CD14-positive monocyte (primary cell): ENCODE results near the gene PKP2. TPM values are rescaled to one million over a fixed set of nuclear protein-coding genes. Genes with fewer than 3 reads are reported as not detected.

Source experiments
- DNase-seq, 3 donors: peaks; one replicate each; pipeline ENCODE4 v3.0.0-alpha.2; 2011 to 2022
- H2AFZ ChIP-seq: 2 replicates; pipeline ENCODE4 v1.6.0; 2012; ENCODE audit warnings: mild to moderate bottlenecking, low read depth, low read length, inconsistent platforms; ENCODE audit not compliant: insufficient read depth, poor library complexity, severe bottlenecking
- H3K27ac ChIP-seq, 2 donors: 1 replicate in 1 of 2; 2 replicates in 1 of 2; pipeline ENCODE4 v1.5.1; 2012 to 2013; ENCODE audit warnings: low read length in 2 of 2, control low read depth in 1 of 2, inconsistent platforms in 1 of 2, low read depth in 1 of 2, mild to moderate bottlenecking in 1 of 2
- H3K27me3 ChIP-seq, 2 donors: one replicate each; pipeline versions ENCODE4 v1.6.0 to v1.6.1; 2011 to 2013; ENCODE audit warnings: low read length in 2 of 2; ENCODE audit not compliant: control insufficient read depth in 2 of 2, insufficient read depth in 2 of 2
- H3K36me3 ChIP-seq, 2 donors: replicated peaks in 1 of 2; 1 replicate in 1 of 2; 2 replicates in 1 of 2; pipeline versions ENCODE4 v1.5.1 to v1.6.1; 2012 to 2013; ENCODE audit warnings: low read length in 2 of 2, control low read depth in 1 of 2, inconsistent platforms in 1 of 2, mild to moderate bottlenecking in 1 of 2; ENCODE audit not compliant: insufficient read depth in 2 of 2, control insufficient read depth in 1 of 2
- H3K4me1 ChIP-seq, 2 donors: 1 replicate in 1 of 2; 2 replicates in 1 of 2; pipeline versions ENCODE4 v1.5.1 to v1.6.1; 2012 to 2013; ENCODE audit warnings: low read length in 2 of 2, control low read depth in 1 of 2, inconsistent platforms in 1 of 2, mild to moderate bottlenecking in 1 of 2, moderate library complexity in 1 of 2; ENCODE audit not compliant: insufficient read depth in 2 of 2, control insufficient read depth in 1 of 2
- H3K4me2 ChIP-seq: replicated peaks from 2 replicates; pipeline ENCODE3; 2012; ENCODE audit warnings: low read length, moderate library complexity, mild to moderate bottlenecking; ENCODE audit not compliant: poor library complexity, severe bottlenecking; ENCODE audit errors: extremely low read depth
- H3K4me3 ChIP-seq, 3 experiments: fragments of 200-600 bp in 1 of 3; sonication (generic) in 1 of 3; replicated peaks in 1 of 3; 1 replicate in 2 of 3; 2 replicates in 1 of 3; pipeline ENCODE4 v1.5.1; 2011 to 2013; ENCODE audit warnings: low read length in 3 of 3, mild to moderate bottlenecking in 3 of 3, control low read depth in 2 of 3, low read depth in 2 of 3, inconsistent platforms in 1 of 3, moderate library complexity in 1 of 3
- H3K79me2 ChIP-seq: 2 replicates; pipeline ENCODE4 v1.6.0; 2012; ENCODE audit warnings: mild to moderate bottlenecking, control low read depth, inconsistent platforms, low read length, moderate library complexity; ENCODE audit not compliant: insufficient read depth
- H3K9ac ChIP-seq: 2 replicates; pipeline ENCODE4 v1.6.0; 2017; ENCODE audit warnings: low read length, mild to moderate bottlenecking; ENCODE audit not compliant: insufficient read depth, poor library complexity, severe bottlenecking
- H3K9me3 ChIP-seq, 2 donors: replicated peaks in 1 of 2; 1 replicate in 1 of 2; 2 replicates in 1 of 2; pipeline versions ENCODE4 v1.5.1 to v1.6.1; 2012 to 2013; ENCODE audit warnings: low read length in 2 of 2, control low read depth in 1 of 2; ENCODE audit not compliant: control insufficient read depth in 1 of 2, insufficient read depth in 1 of 2
- H4K20me1 ChIP-seq: 2 replicates; pipeline ENCODE4 v1.6.0; 2012; ENCODE audit warnings: mild to moderate bottlenecking, low read length, control low read depth, moderate library complexity; ENCODE audit not compliant: insufficient read depth
- H3K27ac Mint-ChIP-seq, 7 donors: one replicate each; pipeline ENCODE4 v1.8.0; 2020; ENCODE audit warnings: mild to moderate bottlenecking in 7 of 7, mixed read lengths in 7 of 7, moderate library complexity in 6 of 7, inconsistent platforms in 2 of 7
- H3K27me3 Mint-ChIP-seq, 3 donors: one replicate each; pipeline ENCODE4 v1.8.0; 2021 to 2022; ENCODE audit warnings: low read depth in 3 of 3, mild to moderate bottlenecking in 3 of 3, mixed read lengths in 3 of 3, moderate library complexity in 3 of 3, inconsistent platforms in 1 of 3
- H3K36me3 Mint-ChIP-seq, 2 donors: one replicate each; pipeline ENCODE4 v1.8.0; 2020; ENCODE audit warnings: mixed read lengths in 2 of 2, inconsistent platforms in 1 of 2, mild to moderate bottlenecking in 1 of 2
- H3K4me1 Mint-ChIP-seq: one replicate; pipeline ENCODE4 v1.8.0; 2020; ENCODE audit warnings: mild to moderate bottlenecking, mixed read lengths
- H3K4me3 Mint-ChIP-seq, 2 donors: one replicate each; pipeline ENCODE4 v1.8.0; 2020; ENCODE audit warnings: mild to moderate bottlenecking in 2 of 2, mixed read lengths in 2 of 2, moderate library complexity in 1 of 2
- H3K9me3 Mint-ChIP-seq, 7 donors: one replicate each; pipeline ENCODE4 v1.8.0; 2020 to 2022; ENCODE audit warnings: mixed read lengths in 7 of 7, mild to moderate bottlenecking in 6 of 7, moderate library complexity in 6 of 7, inconsistent platforms in 2 of 7
- WGBS: methylation state at CpG from one replicate; pipeline ENCODE4 v1.1.5; 2013; ENCODE audit warnings: missing lambda C conversion rate; ENCODE audit not compliant: insufficient coverage; 5-methylcytosine and 5-hydroxymethylcytosine counted together
- intact Hi-C, 2 donors: fragments of 100-400 bp; cut with micrococcal nuclease; formaldehyde crosslinking; loops; one replicate each; pipeline versions ENCODE4 v1.15.0 to v1.15.1; 2023
- polyA plus RNA-seq, 3 donors: library from polyadenylated mRNA; depleted of rRNA in 1 of 3; unstranded in 2 of 3; stranded (reverse) in 1 of 3; fragments of 300-500 nt in 2 of 3; fragments of >200 nt in 1 of 3; fragmentation: Illumina TruSeq in 2 of 3; gene quantifications; 1 replicate in 2 of 3; 2 replicates in 1 of 3; pipeline ENCODE4 v1.2.3, GENCODE V29; 2012 to 2021
- TF ChIP-seq, protein P1 (sequence below): fragments of 200-600 bp; IDR thresholded peaks from one replicate; pipeline ENCODE4 v1.8.0; 2022; ENCODE audit warnings: antibody characterized with exemption, mild to moderate bottlenecking

The PKP2 gene
- polyA plus RNA-seq, 3 donors, result 0.95 to 3.1 (median 2.9) TPM

DNA sequence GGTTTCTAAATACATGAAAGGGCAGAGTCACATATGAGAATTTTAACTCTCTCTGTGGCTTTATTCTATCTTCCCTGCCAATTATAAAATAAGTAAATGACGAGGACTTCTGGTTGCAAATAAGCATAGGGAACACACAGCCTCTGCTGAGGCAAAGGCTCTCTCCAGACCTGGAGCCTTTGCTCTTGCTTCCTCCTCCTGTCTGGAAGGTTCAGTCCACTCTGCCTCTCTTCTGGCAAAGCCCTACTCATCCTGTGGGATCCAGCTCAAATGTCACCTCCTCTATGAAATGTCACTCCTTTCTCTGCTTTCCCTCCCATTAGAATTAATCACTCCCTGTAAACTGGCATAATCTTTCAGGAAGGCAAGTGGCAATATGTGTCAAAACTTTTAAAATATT lies 41.9 kb downstream of the PKP2 start:
- 100% methylated on average over 1 of the region's 1 CpG for WGBS
- no peaks in the 10 kb centered on the region for H3K27me3 ChIP-seq
- H3K79me2 ChIP-seq, result no peaks in the 10 kb centered on the region

DNA sequence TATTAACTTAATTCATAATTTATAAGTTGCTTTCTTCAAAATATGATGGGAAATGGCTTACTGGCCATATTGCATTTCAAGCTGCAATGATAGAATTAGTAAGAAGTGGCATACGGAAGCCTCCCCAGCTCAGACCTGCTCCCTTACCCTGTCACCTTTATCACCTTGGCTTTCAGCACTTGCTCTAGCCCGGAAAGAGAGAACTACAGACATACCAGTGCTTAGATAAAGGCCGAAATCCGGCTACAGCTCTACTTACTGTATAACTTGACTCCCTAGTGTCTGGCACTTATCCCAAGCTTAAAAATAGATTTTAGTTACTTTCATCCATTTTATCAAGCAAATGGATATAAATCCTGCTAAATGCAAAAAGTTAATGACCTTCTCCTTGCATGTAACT lies 42.5 kb downstream of the PKP2 start:
- no peaks in the 10 kb centered on the region for H3K4me1 ChIP-seq
- 100% methylated on average over 2 of the region's 4 CpGs for WGBS
- no peaks in the 10 kb centered on the region for H3K27me3 ChIP-seq
- Mint-ChIP-seq H3K9me3 (no peaks in the 10 kb centered on the region), H3K27ac (no peak overlapping the region), H3K4me3 (no peak overlapping the region), H3K4me1 (no peaks in the 10 kb centered on the region), H3K36me3 (no peaks in the 10 kb centered on the region), H3K27me3 (peaks cover 0 to 2% (median 0%) of the 10 kb centered on the region in 3 donors)
- no peak overlapping the region for H2AFZ ChIP-seq
- no peak overlapping the region for H3K9ac ChIP-seq
- H3K27ac ChIP-seq, result no peak overlapping the region
- H3K9me3 ChIP-seq, result no peaks in the 10 kb centered on the region
- H3K36me3 ChIP-seq, result no peaks in the 10 kb centered on the region
- H3K4me2 ChIP-seq, result no peak overlapping the region
- intact Hi-C loops, result no loop called here
- H3K4me3 ChIP-seq, result no peak overlapping the region
- no peaks in the 10 kb centered on the region for H3K79me2 ChIP-seq
- TF ChIP-seq, protein P1, sequence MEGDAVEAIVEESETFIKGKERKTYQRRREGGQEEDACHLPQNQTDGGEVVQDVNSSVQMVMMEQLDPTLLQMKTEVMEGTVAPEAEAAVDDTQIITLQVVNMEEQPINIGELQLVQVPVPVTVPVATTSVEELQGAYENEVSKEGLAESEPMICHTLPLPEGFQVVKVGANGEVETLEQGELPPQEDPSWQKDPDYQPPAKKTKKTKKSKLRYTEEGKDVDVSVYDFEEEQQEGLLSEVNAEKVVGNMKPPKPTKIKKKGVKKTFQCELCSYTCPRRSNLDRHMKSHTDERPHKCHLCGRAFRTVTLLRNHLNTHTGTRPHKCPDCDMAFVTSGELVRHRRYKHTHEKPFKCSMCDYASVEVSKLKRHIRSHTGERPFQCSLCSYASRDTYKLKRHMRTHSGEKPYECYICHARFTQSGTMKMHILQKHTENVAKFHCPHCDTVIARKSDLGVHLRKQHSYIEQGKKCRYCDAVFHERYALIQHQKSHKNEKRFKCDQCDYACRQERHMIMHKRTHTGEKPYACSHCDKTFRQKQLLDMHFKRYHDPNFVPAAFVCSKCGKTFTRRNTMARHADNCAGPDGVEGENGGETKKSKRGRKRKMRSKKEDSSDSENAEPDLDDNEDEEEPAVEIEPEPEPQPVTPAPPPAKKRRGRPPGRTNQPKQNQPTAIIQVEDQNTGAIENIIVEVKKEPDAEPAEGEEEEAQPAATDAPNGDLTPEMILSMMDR, result no peak
- no peak for DNase-seq
- H4K20me1 ChIP-seq, result no peaks in the 10 kb centered on the region

More for the DNA sequence above, 41.9 kb downstream of the PKP2 start:
- H3K4me1 ChIP-seq, result no peaks in the 10 kb centered on the region
- H3K27ac ChIP-seq, result no peak overlapping the region
- Mint-ChIP-seq H3K4me3 (no peak overlapping the region), H3K36me3 (no peaks in the 10 kb centered on the region), H3K27ac (no peak overlapping the region), H3K4me1 (no peaks in the 10 kb centered on the region), H3K9me3 (no peaks in the 10 kb centered on the region), H3K27me3 (peaks cover 0 to 2% (median 0%) of the 10 kb centered on the region in 3 donors)
- no peak overlapping the region for H3K9ac ChIP-seq
- H3K4me2 ChIP-seq, result no peak overlapping the region
- DNase-seq, result no peak
- no peaks in the 10 kb centered on the region for H3K9me3 ChIP-seq
- H3K4me3 ChIP-seq, result no peak overlapping the region
- no peaks in the 10 kb centered on the region for H3K36me3 ChIP-seq
- no peak overlapping the region for H2AFZ ChIP-seq
- H4K20me1 ChIP-seq, result no peaks in the 10 kb centered on the region
- intact Hi-C loops, result no loop called here
- TF ChIP-seq, protein P1, result no peak
